ENCODE measurements around the gene WNT1.

WNT1 gene

GRCh38 chr12:49030714-49031572 lies 52.8 kb downstream of the WNT1 start:
- no peak for DNase-seq

DNA sequence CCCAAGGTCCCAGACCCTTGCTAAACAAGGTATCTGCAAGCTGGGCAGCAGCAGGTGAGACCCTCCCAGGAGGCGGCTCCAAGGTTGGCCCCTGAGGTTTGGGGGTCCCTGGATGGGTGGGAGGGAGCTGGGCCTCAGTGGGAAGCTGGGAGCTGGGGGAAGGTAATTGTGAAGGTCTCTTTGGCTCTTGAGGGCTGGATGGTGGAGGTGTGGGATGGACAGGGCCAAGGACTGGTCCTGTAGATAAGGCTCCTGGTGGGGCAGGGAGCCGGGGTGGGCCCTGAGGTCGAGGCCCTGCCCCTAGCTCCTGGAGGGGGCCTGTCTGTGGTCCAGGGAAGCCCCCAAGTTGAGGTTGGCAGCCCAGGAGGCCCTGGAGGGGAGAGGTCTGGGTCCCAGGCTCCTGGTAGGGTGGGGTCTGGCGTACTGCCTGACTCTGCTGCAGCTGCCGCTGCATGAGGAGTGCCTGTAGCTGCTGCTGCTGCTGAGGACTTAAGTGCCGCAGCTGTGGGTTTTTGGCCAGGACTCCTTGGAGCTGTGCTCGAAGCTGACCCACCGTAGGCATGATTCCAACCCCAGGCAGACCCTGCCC lies 53.5 kb downstream of the WNT1 start:
- DNase-seq: no peak
